Esophagus (tissue), 2 donors: ENCODE data around the gene KIF16B. TPM values are rescaled to one million over a fixed set of nuclear protein-coding genes. Genes with fewer than 3 reads are reported as not detected.
"Not testable (repeated sequence)": the region's sequence is repeated elsewhere in the genome, so short reads cannot be mapped to it uniquely, and the experiment has no call there.

Experiments
- H3K27ac ChIP-seq, 2 donors: one replicate each; pipeline ENCODE4 v1.5.1; 2013; ENCODE audit warnings: low read depth in 2 of 2, mild to moderate bottlenecking in 2 of 2, inconsistent platforms in 1 of 2, low read length in 1 of 2, moderate library complexity in 1 of 2
- H3K27me3 ChIP-seq, 2 donors: one replicate each; pipeline ENCODE4 v1.6.1; 2013; ENCODE audit warnings: low read length in 2 of 2, control low read depth in 1 of 2, mild to moderate bottlenecking in 1 of 2; ENCODE audit not compliant: insufficient read depth in 2 of 2, control insufficient read depth in 1 of 2
- H3K36me3 ChIP-seq, 2 donors: one replicate each; pipeline ENCODE4 v1.6.1; 2013; ENCODE audit warnings: low read length in 1 of 2; ENCODE audit not compliant: control insufficient read depth in 2 of 2, insufficient read depth in 2 of 2
- H3K4me1 ChIP-seq, 2 donors: one replicate each; pipeline ENCODE4 v1.6.1; 2013; ENCODE audit warnings: low read length in 1 of 2; ENCODE audit not compliant: control insufficient read depth in 2 of 2, insufficient read depth in 2 of 2
- H3K4me3 ChIP-seq, 2 donors: one replicate each; pipeline ENCODE4 v1.5.1; 2013; ENCODE audit warnings: low read length in 2 of 2, mild to moderate bottlenecking in 2 of 2, low read depth in 1 of 2, moderate library complexity in 1 of 2
- H3K9me3 ChIP-seq, 2 donors: one replicate each; pipeline ENCODE4 v1.6.1; 2013; ENCODE audit warnings: mild to moderate bottlenecking in 2 of 2, low read depth in 1 of 2, low read length in 1 of 2, moderate library complexity in 1 of 2; ENCODE audit not compliant: control insufficient read depth in 2 of 2, insufficient read depth in 1 of 2
- WGBS, 2 donors: extraction: QIAGEN DNeasy Blood & Tissue Kit; methylation state at CpG; one replicate each; pipeline ENCODE4 v1.1.7; 2013; 5-methylcytosine and 5-hydroxymethylcytosine counted together
- polyA plus RNA-seq, 2 donors: library from polyadenylated mRNA; stranded (reverse); fragments of 200-250 nt; gene quantifications; one replicate each; pipeline ENCODE4 v1.2.3, GENCODE V29; 2013
- donor health status: healthy with polysubstance abuse.
- donor health status: Bipolar disorder and iron deficiency.

KIF16B gene
- polyA plus RNA-seq, 2 donors: 5.2 to 7.3 TPM

DNA sequence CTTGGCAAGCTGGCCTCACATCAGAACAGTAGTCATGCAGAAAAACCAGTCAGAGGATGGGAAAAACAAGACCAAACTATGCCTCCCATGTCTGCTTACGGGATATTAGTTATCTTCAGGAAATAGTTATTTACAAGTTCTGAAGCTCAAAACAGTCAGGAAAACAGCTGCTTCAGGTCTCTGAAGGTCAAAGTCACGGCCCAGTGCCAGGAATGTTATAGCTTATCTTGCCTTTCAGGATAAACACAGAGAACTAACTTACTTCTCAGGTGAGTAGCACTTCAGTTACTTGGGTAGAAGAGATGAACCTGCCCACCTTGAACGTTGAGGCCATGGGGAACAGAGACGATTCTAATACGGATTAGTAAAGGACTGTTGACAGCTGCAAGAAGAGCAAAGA, 310.7 kb downstream of the KIF16B start:
- H3K9me3 ChIP-seq: peaks cover 0 to 2% of the 10 kb centered on the region in 2 donors
- H3K4me1 ChIP-seq: no peaks in the 10 kb centered on the region
- WGBS, 2 donors: 65 to 71% methylated on average over 5 of the region's 5 CpGs
- H3K36me3 ChIP-seq: no peaks in the 10 kb centered on the region
- no peaks in the 10 kb centered on the region for H3K27me3 ChIP-seq
- no peak overlapping the region for H3K4me3 ChIP-seq
- H3K27ac ChIP-seq: no peak overlapping the region

DNA sequence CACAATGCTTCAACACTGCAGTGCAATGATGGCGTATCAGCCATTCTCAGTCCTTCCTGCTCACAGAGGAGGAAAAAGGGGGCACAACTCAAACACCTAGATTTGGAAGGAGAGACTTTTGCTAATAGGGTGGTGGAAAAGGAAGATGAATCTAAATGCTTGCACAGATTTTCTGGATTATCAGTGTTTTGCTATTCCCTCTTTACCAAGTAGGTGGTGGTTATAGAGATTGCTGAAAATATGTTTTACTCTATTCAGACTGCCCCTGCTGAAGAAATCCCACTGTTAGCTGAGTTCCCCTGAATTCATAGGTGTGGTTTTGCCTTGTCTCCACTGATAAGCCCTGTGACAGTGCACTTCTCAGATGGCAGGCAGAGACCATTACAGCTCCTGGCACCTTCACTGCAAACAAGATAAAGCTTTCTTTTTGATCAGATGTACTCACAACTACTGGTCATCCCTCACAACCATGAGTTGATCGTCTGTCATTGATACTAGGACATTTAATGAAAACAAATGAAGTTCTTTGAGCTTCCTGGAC, 311.4 kb downstream of the KIF16B start:
- Histone ChIP-seq H3K4me3 (no peak overlapping the region), H3K9me3 (peaks cover 0 to 2% of the 10 kb centered on the region in 2 donors), H3K36me3 (no peaks in the 10 kb centered on the region), H3K27me3 (no peaks in the 10 kb centered on the region), H3K27ac (no peak overlapping the region), H3K4me1 (no peaks in the 10 kb centered on the region)
- WGBS, 2 donors: 65 to 67% methylated on average over 2 of the region's 2 CpGs

DNA sequence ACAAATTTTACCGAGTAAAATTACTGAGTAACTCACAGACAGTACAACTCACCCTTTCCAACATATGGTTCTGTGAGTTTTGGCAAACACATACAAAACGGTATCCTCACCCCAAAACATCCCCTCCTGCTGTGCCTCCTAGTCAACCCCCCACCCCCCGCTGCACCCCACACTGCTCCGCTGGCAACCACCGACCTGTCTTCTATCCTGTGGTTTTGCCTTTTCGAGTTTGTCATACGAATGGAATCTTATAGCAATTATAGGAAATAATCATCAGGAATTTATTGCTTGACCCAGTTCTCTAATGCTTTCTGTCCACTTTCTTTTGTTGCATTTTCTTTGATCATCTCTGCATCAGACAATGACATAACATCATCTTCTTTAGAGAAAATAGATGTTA, 312.3 kb downstream of the KIF16B start:
- no peak overlapping the region for H3K4me3 ChIP-seq
- H3K27ac ChIP-seq: no peak overlapping the region
- peaks cover 0 to 2% of the 10 kb centered on the region in 2 donors for H3K9me3 ChIP-seq
- H3K27me3 ChIP-seq: no peaks in the 10 kb centered on the region
- no peaks in the 10 kb centered on the region for H3K36me3 ChIP-seq
- 80 to 86% methylated on average over 7 of the region's 7 CpGs for WGBS, 2 donors
- H3K4me1 ChIP-seq: no peaks in the 10 kb centered on the region

DNA sequence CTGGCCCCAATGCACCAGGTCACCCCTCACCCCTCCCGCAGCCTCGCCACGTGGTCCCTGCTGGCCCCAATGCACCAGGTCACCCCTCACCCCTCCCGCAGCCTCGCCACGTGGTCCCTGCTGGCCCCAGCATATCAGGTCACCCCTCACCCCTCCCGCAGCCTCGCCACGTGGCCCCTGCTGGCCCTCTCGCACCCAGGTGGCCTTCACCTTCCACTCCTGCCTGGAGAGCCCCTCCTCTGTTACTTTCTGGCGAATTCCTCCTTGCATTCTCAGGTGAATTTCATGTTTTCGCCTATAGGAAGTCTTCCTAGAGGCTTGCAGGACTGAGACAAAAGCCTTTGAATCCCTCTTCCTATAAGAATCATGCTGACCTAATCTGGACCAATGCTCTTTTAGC, 313.1 kb downstream of the KIF16B start:
- not testable (repeated sequence) for H3K27ac ChIP-seq, H3K4me1 ChIP-seq, H3K4me3 ChIP-seq, H3K27me3 ChIP-seq, H3K9me3 ChIP-seq, H3K36me3 ChIP-seq
- WGBS, 2 donors: 82 to 84% methylated on average over 9 to 11 of the region's 12 CpGs

DNA sequence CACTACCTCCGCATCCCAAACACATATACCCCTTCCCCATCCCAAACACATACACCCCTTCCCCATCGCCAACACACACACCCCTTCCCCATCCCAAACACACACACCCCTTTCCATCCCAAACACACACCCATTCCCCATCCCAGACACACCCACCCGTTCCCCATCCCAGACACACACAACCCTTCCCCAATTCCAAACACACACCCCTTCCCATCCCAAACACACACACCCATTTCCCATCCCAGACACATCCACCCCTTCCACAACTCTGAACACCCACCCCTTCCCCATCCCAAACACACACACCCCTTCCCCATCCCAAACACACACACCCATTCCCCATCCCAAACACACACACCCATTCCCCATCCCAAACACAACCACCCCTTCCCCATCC, 314.5 kb downstream of the KIF16B start:
- H3K4me3 ChIP-seq: no peak overlapping the region
- H3K27ac ChIP-seq: no peak overlapping the region
- 92 to 93% methylated on average over 3 of the region's 3 CpGs for WGBS, 2 donors
- H3K4me1 ChIP-seq: no peaks in the 10 kb centered on the region
- H3K27me3 ChIP-seq: no peaks in the 10 kb centered on the region
- no peaks in the 10 kb centered on the region for H3K36me3 ChIP-seq
- no peaks in the 10 kb centered on the region for H3K9me3 ChIP-seq

DNA sequence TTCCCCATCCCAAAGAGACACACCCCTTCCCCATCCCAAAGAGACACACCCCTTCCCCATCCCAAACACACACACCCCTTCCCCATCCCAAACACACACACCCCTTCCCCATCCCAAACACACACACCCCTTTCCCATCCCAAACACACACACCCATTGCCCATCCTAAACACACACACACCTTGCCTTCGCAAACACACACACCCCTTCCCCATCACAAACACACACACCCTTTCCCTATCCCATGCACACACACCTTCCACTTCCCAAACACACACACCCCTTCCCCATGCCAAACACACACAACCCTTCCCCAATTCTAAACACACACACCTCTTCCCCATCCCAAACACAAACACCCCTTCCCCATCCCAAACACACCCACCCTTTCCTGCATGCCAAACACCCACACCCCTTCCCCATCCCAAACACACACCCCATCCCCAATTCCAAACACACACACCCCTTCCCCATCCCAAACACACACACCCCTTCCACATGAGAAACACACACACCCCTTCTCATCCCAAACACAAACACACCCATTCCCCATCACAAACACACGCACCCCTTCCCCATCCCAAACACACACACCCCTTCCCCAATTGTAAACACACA, 315.3 kb downstream of the KIF16B start:
- H3K27ac ChIP-seq: no peak overlapping the region
- 90 to 92% methylated on average over 2 of the region's 2 CpGs for WGBS, 2 donors

DNA sequence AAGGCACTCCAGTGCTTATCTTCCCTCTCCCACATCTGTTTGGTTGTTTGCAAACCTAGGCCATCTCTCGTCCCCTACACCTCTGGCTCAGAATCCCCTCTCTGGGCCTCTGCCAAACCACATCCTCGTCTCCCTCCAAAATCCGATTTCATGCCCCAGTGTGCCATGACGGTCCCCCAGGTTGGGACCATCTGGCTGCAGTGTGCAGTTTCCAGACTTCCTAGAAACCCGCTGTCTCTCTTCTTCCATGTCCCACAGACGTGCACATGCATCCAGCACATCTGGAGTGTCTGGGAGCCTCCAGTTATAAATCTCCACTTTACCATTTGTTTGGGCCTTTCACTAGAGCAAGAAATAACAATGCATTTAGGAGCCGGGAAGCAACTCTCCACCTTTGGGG, 316.2 kb downstream of the KIF16B start:
- H3K27me3 ChIP-seq: no peaks in the 10 kb centered on the region
- H3K4me1 ChIP-seq: no peaks in the 10 kb centered on the region
- H3K27ac ChIP-seq: no peak overlapping the region
- H3K4me3 ChIP-seq: no peak overlapping the region
- no peaks in the 10 kb centered on the region for H3K9me3 ChIP-seq
- H3K36me3 ChIP-seq: no peaks in the 10 kb centered on the region
- 90 to 92% methylated on average over 7 of the region's 7 CpGs for WGBS, 2 donors

More for the DNA sequence above, 315.3 kb downstream of the KIF16B start:
- Histone ChIP-seq H3K4me1 (no peaks in the 10 kb centered on the region), H3K36me3 (no peaks in the 10 kb centered on the region), H3K4me3 (no peak overlapping the region), H3K9me3 (no peaks in the 10 kb centered on the region), H3K27me3 (no peaks in the 10 kb centered on the region)

DNA sequence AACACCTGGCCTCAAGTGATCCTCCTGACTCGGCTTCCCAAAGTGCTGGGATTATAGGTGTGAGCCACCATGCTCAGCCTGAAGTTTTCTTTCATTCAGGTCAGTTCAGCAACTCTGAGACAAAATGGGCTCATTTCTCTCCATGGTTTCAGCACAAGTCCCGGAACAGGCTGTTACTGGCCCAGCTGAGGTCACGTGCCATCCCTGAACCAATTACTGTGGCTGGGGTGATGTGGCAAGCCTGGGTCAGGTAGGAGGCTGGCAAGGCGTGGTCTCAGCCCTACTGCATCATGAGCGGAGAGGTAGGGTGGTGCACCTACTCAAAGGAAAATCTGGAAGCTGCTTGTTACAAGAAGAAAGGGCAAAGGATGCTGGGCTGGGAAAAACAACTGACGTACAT, 326.4 kb downstream of the KIF16B start:
- WGBS, 2 donors: 90 to 92% methylated on average over 6 of the region's 6 CpGs
- H3K36me3 ChIP-seq: no peaks in the 10 kb centered on the region
- H3K27ac ChIP-seq: no peak overlapping the region
- no peak overlapping the region for H3K4me3 ChIP-seq
- no peaks in the 10 kb centered on the region for H3K9me3 ChIP-seq
- no peaks in the 10 kb centered on the region for H3K27me3 ChIP-seq
- no peaks in the 10 kb centered on the region for H3K4me1 ChIP-seq

DNA sequence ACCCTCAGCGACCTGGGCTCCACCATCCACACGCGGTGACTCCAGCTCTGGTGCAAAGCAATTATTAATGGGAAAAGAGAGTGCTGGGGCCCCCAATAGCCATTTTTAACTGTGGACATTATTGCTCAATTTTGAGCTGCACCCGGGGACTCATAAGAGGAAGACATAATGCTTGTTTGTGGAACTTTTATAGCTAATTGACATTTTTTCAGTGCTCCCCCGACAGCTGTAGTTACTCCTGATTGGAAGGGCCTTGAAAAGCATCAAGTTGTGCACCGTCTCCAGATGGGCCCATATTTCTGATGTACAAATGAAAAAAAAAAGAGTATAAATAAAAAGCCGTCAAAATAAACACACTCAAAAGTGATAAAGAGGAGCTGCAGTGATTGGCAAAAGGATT, 327.0 kb downstream of the KIF16B start:
- no peaks in the 10 kb centered on the region for H3K4me1 ChIP-seq
- no peak overlapping the region for H3K27ac ChIP-seq
- H3K27me3 ChIP-seq: no peaks in the 10 kb centered on the region
- H3K9me3 ChIP-seq: no peaks in the 10 kb centered on the region
- no peaks in the 10 kb centered on the region for H3K36me3 ChIP-seq
- H3K4me3 ChIP-seq: no peak overlapping the region
- 81 to 82% methylated on average over 7 of the region's 7 CpGs for WGBS, 2 donors

DNA sequence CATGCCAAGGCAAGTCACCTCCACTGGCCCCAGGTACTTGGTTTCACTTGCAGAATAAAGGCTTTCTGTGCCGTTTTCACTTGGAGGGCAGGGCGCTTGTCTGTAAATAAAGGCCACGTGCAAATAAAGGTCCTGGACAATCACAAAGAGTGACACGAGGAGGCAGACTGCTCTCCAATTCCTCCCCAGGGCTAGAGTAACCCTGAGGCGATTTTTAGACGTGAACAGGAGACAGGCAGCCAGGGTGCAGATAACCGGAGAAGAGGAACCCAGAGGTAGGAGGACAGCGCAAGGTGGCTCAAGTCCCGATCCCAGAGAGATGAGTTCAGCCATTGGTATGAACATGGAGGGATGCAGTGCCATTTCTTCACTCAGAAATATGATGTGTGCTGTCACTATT, 327.4 kb downstream of the KIF16B start:
- H3K9me3 ChIP-seq: no peaks in the 10 kb centered on the region
- 64% methylated on average over 9 of the region's 9 CpGs for WGBS, 2 donors
- H3K4me1 ChIP-seq: no peaks in the 10 kb centered on the region
- H3K4me3 ChIP-seq: no peak overlapping the region
- no peaks in the 10 kb centered on the region for H3K36me3 ChIP-seq
- H3K27me3 ChIP-seq: no peaks in the 10 kb centered on the region
- H3K27ac ChIP-seq: no peak overlapping the region
